ENCODE data around the gene ZDBF2.

The ZDBF2 gene

DNA sequence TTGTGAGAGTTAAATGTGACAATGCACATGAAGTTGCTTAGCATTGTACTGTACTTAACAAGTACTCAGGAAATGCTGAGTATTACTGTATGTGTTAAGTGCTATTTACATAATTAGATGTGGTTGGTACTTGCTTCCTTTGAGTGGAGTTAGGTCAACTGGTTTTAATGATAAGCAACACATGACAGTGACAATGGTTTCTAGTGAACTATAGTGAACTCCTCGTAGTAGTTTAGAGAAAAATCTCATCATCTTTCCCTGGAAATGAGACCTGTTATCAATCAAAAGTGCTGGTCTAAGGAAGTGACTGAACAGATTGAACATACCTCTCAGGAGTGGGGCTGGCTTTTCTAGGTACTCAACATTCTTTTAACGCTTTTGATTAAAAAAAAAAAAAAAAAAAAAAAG is 29.2 kb upstream of the ZDBF2 start:
- no peak for ATAC-seq (ENCODE audit: low read depth)
- TF ChIP-seq, protein P1, sequence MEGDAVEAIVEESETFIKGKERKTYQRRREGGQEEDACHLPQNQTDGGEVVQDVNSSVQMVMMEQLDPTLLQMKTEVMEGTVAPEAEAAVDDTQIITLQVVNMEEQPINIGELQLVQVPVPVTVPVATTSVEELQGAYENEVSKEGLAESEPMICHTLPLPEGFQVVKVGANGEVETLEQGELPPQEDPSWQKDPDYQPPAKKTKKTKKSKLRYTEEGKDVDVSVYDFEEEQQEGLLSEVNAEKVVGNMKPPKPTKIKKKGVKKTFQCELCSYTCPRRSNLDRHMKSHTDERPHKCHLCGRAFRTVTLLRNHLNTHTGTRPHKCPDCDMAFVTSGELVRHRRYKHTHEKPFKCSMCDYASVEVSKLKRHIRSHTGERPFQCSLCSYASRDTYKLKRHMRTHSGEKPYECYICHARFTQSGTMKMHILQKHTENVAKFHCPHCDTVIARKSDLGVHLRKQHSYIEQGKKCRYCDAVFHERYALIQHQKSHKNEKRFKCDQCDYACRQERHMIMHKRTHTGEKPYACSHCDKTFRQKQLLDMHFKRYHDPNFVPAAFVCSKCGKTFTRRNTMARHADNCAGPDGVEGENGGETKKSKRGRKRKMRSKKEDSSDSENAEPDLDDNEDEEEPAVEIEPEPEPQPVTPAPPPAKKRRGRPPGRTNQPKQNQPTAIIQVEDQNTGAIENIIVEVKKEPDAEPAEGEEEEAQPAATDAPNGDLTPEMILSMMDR (IDR thresholded peaks at IDR 0.05; ENCODE audit: poor library complexity, severe bottlenecking), result no peak
- Histone ChIP-seq H3K4me3 (ENCODE audit: severe bottlenecking) (no peak overlapping the region), H3K9me3 (ENCODE audit: severe bottlenecking) (no peaks in the 10 kb centered on the region), H3K4me1 (ENCODE audit: insufficient read depth, poor library complexity, severe bottlenecking) (no peaks in the 10 kb centered on the region), H3K36me3 (ENCODE audit: low read depth) (no peaks in the 10 kb centered on the region), H3K27me3 (ENCODE audit: insufficient read depth, poor library complexity, severe bottlenecking) (peaks cover 2% of the 10 kb centered on the region), H3K27ac (ENCODE audit: poor library complexity, severe bottlenecking) (no peak overlapping the region)
- DNase-seq (ENCODE audit: low spot score), result no peak

DNA sequence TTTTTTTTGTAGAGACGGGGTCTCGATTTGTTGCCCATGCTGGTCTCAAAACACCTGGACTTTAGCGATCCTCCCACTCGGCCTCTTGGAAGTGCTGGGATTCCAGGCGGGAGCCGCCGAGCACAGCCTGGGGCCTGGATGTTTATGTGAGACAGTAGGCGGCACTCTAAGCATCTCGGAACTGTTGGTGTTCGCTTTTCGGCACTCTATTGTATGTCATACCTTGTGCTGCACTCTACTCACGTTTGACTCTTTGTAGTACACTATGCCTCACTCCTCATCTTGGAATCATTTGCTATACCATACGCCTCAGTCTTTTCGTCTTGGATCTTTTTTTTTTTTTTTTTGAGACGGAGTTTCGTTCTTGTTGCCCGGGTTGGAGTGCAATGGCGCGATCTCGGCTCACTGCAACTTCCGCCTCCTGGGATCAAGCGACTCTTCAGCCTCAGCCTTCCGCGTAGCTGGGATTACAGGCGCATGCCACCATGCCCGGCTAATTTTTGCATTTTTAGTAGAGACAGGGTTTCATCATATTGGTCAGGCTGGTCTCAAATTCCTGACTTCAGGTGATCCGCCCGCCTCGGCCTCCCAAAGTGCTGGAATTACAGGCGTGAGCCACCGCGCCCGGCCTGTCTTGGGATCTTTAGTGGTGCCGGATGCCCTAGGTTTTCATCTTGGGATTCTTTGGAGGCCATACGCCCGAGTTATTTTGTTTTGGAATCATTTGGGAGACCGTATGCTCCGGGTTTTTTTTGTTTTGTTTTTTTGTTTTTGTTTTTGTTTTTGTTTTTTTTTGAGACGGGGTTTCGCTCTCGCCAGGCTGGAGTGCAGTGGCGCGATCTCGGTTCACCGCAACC is 24.2 kb upstream of the ZDBF2 start:
- Histone ChIP-seq H3K4me3 (ENCODE audit: severe bottlenecking) (no peak overlapping the region), H3K27ac (ENCODE audit: poor library complexity, severe bottlenecking) (no peak overlapping the region), H3K9me3 (ENCODE audit: severe bottlenecking) (no peaks in the 10 kb centered on the region), H3K27me3 (ENCODE audit: insufficient read depth, poor library complexity, severe bottlenecking) (peaks cover 45% of the 10 kb centered on the region), H3K4me1 (ENCODE audit: insufficient read depth, poor library complexity, severe bottlenecking) (no peaks in the 10 kb centered on the region), H3K36me3 (ENCODE audit: low read depth) (no peaks in the 10 kb centered on the region)
- ATAC-seq (ENCODE audit: low read depth) (no peak), DNase-seq (ENCODE audit: low spot score) (no peak)
- TF ChIP-seq, protein P1 (IDR thresholded peaks at IDR 0.05; ENCODE audit: poor library complexity, severe bottlenecking), result no peak

DNA sequence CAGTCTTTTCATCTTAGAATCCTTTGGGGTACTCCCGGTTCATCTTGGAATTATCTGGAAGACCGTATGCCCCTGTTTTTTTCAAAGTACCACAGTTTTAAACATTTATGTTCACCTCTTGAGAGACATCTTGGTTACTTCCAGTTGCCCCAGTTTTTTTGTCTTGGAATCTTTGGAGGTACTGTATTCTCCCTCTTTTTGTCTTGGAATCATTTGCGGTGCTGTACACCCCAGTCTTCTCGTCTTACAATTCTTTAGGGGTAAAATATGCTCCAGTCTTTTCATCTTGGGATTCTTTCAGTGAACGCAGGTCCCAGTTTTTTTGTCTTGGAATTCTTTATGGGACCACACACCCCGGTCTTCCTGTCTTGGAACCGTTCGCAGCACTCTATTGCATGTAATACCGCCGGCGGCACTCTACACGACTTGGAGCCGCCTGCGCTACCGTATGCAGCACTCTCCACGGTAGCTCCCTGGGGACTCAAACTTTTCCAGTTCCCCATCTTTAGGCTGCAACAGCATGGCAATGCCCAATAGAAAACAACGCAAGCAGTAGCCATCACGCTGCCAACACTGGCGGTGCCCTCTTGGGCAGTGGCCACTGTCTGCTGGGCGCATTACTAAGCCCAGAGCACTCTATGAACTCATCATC is 21.2 kb upstream of the ZDBF2 start:
- H3K4me3 ChIP-seq (ENCODE audit: severe bottlenecking), result no peak overlapping the region

DNA sequence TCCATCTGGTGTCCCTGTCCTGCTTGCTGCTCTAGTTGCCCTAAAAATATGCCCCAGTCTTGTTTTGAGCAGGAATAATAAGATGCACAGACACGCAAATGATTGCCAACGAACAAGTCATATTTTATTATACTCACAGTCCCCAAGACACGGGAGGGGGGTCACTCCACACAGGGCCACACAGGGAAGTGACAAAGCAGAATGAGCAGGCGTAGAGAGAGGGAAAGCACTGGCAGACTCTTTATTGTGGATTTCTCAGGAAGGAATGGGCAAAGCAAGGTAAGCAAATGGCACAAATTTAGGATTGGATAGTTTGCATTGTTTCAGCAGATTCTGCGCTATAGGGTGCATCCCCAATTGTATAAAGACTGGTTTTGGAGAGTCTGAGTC is 20.7 kb upstream of the ZDBF2 start:
- H3K4me1 ChIP-seq (ENCODE audit: insufficient read depth, poor library complexity, severe bottlenecking), result no peaks in the 10 kb centered on the region
- DNase-seq (ENCODE audit: low spot score), result no peak
- H3K4me3 ChIP-seq (ENCODE audit: severe bottlenecking), result no peak overlapping the region
- H3K36me3 ChIP-seq (ENCODE audit: low read depth), result no peaks in the 10 kb centered on the region
- TF ChIP-seq, protein P1 (IDR thresholded peaks at IDR 0.05; ENCODE audit: poor library complexity, severe bottlenecking), result no peak
- H3K27me3 ChIP-seq (ENCODE audit: insufficient read depth, poor library complexity, severe bottlenecking), result peaks cover 74% of the 10 kb centered on the region
- ATAC-seq (ENCODE audit: low read depth), result no peak
- H3K27ac ChIP-seq (ENCODE audit: poor library complexity, severe bottlenecking), result no peak overlapping the region
- no peaks in the 10 kb centered on the region for H3K9me3 ChIP-seq (ENCODE audit: severe bottlenecking)

More for the DNA sequence above, 21.2 kb upstream of the ZDBF2 start:
- no peak for ATAC-seq (ENCODE audit: low read depth)
- no peaks in the 10 kb centered on the region for H3K9me3 ChIP-seq (ENCODE audit: severe bottlenecking)
- H3K4me1 ChIP-seq (ENCODE audit: insufficient read depth, poor library complexity, severe bottlenecking), result no peaks in the 10 kb centered on the region
- TF ChIP-seq, protein P1 (IDR thresholded peaks at IDR 0.05; ENCODE audit: poor library complexity, severe bottlenecking), result no peak
- DNase-seq (ENCODE audit: low spot score), result no peak
- H3K27ac ChIP-seq (ENCODE audit: poor library complexity, severe bottlenecking), result no peak overlapping the region
- peaks cover 69% of the 10 kb centered on the region for H3K27me3 ChIP-seq (ENCODE audit: insufficient read depth, poor library complexity, severe bottlenecking)
- no peaks in the 10 kb centered on the region for H3K36me3 ChIP-seq (ENCODE audit: low read depth)

DNA sequence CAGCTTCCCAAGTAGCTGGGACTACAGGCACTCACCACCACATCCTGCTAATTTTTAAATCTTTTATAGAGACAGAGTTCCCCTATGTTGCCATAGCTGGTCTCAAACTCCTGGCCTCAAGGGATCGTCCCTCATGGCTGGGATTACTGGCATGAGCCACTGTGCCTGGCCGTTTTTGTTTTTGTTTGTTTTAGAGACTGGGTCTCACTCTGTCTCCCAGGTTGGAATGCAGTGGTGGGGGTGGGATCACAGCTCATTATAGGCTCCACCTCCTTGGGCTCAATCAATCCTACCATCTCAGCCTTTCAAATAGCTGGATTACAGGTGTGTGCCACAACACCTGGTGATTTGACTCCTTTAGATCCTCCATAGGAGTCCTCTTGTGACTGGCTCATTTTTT is 19.5 kb upstream of the ZDBF2 start:
- no peak for ATAC-seq (ENCODE audit: low read depth)

More for the DNA sequence above, 19.5 kb upstream of the ZDBF2 start:
- no peaks in the 10 kb centered on the region for H3K4me1 ChIP-seq (ENCODE audit: insufficient read depth, poor library complexity, severe bottlenecking)
- H3K36me3 ChIP-seq (ENCODE audit: low read depth), result no peaks in the 10 kb centered on the region
- no peak overlapping the region for H3K27ac ChIP-seq (ENCODE audit: poor library complexity, severe bottlenecking)
- H3K27me3 ChIP-seq (ENCODE audit: insufficient read depth, poor library complexity, severe bottlenecking), result peaks cover 87% of the 10 kb centered on the region
- DNase-seq (ENCODE audit: low spot score), result no peak
- H3K9me3 ChIP-seq (ENCODE audit: severe bottlenecking), result no peaks in the 10 kb centered on the region
- TF ChIP-seq, protein P1 (IDR thresholded peaks at IDR 0.05; ENCODE audit: poor library complexity, severe bottlenecking), result no peak
- H3K4me3 ChIP-seq (ENCODE audit: severe bottlenecking), result no peak overlapping the region
